Left ventricle myocardium inferior (tissue), 1 donor: ENCODE data around the gene PACSIN2. TPM values are rescaled to one million over a fixed set of nuclear protein-coding genes. Genes with fewer than 3 reads are reported as not detected.
A peak's percentile ranks its signal among the peaks of the same experiment; 100 is the strongest.

ENCODE experiments used
- DNase-seq: peaks from one replicate; pipeline ENCODE4 v3.0.0-alpha.2; 2020
- H3K27ac ChIP-seq: fragments of 200-600 bp; replicated peaks from 2 replicates; pipeline ENCODE4 v1.8.0; 2021
- H3K27me3 ChIP-seq: fragments of 200-600 bp; 2 replicates; pipeline ENCODE4 v1.8.0; 2021; ENCODE audit warnings: low read depth
- H3K36me3 ChIP-seq: fragments of 200-600 bp; 2 replicates; pipeline ENCODE4 v1.8.0; 2021
- H3K4me1 ChIP-seq: fragments of 200-600 bp; 2 replicates; pipeline ENCODE4 v1.8.0; 2021
- H3K4me3 ChIP-seq: fragments of 200-600 bp; 2 replicates; pipeline ENCODE4 v1.8.0; 2021; ENCODE audit warnings: mild to moderate bottlenecking, moderate library complexity
- H3K9me3 ChIP-seq: fragments of 200-600 bp; replicated peaks from 2 replicates; pipeline ENCODE4 v1.8.0; 2021
- intact Hi-C: fragments of 100-400 bp; cut with micrococcal nuclease; formaldehyde crosslinking; loops from one replicate; pipeline ENCODE4 v1.11.0; 2022
- total RNA-seq: library from RNA; stranded (reverse); fragmentation: NEBNext Ultra II Directional; extraction: Animal tissue kit (Norgen Biotek cat#: 25700); gene quantifications from one replicate; pipeline ENCODE4 v1.2.1, GENCODE V29; 2021
- TF ChIP-seq, protein P1 (sequence below): fragments of 200-600 bp; IDR thresholded peaks from 2 replicates; pipeline ENCODE4 v1.8.0; 2021; ENCODE audit warnings: antibody characterized with exemption, mild to moderate bottlenecking, borderline replicate concordance
- donor health status: DM: no; HTN: yes; CAD: no; lungs with severe emphysema.

The PACSIN2 gene
- total RNA-seq, 1 donor from 2014 or later: 64.8 TPM

DNA sequence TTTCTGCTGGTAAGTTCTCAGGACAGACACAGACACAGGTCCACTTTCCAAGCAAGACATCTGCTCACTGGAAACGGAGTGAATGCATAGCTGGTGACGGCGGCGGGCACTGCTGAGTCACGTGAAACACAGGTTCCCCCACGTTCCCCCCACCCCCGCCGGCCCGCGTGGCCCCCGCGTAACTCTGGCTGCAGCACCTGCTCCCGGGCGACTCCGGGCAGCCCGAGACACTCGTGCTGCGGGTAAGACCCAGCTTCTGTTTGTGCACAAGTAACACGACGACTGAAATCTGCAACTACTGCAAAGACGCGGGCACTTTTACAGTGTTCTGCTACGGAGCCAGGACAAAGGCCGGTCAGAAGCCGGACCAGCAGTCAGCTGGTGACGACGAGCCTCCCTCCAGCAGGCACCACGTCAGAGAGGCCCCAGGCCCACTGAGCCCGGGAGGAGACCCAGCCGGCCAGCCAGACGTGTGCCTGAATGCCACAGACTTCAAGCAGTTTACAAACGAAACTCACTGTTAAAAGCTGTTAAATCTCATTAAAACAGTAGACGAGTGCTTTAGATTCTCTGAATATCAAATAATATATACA, 145.0 kb downstream of the PACSIN2 start:
- no peak overlapping the region for H3K27ac ChIP-seq
- H3K36me3 ChIP-seq: peaks cover 47% of the 10 kb centered on the region
- no peaks in the 10 kb centered on the region for H3K27me3 ChIP-seq

DNA sequence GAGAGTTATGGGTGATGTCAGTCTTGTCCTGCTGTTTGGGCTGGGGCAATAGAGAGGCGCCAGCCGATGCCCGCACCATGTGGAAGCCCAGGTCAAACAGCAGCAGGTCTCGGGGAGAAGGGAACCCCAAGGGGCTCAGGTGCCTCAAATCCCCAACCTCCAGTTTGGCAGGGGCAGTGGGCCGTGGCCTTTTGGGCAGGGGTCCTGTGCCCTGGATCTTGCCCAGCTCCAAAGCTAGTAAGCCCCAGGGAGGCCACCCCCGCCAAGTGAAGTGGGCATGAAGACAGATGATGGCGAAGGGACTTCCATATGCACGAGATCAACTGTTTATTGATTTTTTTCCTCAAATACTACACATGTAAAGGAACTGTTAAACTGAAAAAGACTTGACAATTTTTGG, 145.5 kb downstream of the PACSIN2 start:
- Histone ChIP-seq H3K4me3 (no peak overlapping the region), H3K27me3 (no peaks in the 10 kb centered on the region), H3K27ac (peak overlapping the region; percentile 73), H3K9me3 (no peaks in the 10 kb centered on the region), H3K4me1 (peaks cover 24% of the 10 kb centered on the region), H3K36me3 (peaks cover 44% of the 10 kb centered on the region)
- DNase-seq: no peak
- intact Hi-C loops: loop anchor here (10.0 kb wide), 1 partner anchor 165 kb away; no protein-coding TSS in a partner anchor
- TF ChIP-seq, protein P1, sequence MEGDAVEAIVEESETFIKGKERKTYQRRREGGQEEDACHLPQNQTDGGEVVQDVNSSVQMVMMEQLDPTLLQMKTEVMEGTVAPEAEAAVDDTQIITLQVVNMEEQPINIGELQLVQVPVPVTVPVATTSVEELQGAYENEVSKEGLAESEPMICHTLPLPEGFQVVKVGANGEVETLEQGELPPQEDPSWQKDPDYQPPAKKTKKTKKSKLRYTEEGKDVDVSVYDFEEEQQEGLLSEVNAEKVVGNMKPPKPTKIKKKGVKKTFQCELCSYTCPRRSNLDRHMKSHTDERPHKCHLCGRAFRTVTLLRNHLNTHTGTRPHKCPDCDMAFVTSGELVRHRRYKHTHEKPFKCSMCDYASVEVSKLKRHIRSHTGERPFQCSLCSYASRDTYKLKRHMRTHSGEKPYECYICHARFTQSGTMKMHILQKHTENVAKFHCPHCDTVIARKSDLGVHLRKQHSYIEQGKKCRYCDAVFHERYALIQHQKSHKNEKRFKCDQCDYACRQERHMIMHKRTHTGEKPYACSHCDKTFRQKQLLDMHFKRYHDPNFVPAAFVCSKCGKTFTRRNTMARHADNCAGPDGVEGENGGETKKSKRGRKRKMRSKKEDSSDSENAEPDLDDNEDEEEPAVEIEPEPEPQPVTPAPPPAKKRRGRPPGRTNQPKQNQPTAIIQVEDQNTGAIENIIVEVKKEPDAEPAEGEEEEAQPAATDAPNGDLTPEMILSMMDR: no peak

More for the DNA sequence above, 145.0 kb downstream of the PACSIN2 start:
- TF ChIP-seq, protein P1: no peak
- intact Hi-C loops: loop anchor here (10.0 kb wide), 1 partner anchor 165 kb away; no protein-coding TSS in a partner anchor
- Histone ChIP-seq H3K9me3 (no peaks in the 10 kb centered on the region), H3K4me3 (no peak overlapping the region), H3K4me1 (peaks cover 24% of the 10 kb centered on the region)
- DNase-seq: no peak

DNA sequence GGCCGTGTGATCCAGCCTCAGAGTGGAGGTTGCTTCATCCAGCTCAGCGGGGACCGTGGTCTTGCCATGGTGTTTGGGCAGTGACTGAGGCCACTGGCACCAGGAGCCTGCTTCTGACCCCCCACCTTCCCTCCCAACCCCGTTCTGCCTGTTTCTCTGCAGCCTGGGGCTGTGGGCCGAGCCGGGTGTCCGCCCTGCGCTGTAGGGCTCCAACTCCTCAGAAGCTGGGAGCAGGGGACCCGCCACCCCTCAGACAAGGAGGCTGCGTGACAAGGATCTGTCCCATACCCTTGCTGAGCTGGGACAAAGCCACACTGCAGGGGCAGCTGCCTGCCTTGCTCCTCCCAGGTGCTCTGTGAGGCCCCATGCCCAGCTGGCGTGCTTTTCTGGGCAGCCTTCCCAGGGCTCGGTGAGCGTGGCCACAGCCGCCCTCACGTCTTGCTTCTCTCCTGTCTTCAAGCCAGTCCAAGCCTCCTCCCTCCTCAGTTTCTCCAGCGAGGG, 146.1 kb downstream of the PACSIN2 start:
- H3K9me3 ChIP-seq: no peaks in the 10 kb centered on the region
- H3K27ac ChIP-seq: peak overlapping the region; percentile 73
- peak; percentile 72 for DNase-seq
- intact Hi-C loops: loop anchor here (10.0 kb wide), 1 partner anchor 166 kb away; no protein-coding TSS in a partner anchor
- TF ChIP-seq, protein P1: no peak
- no peak overlapping the region for H3K4me3 ChIP-seq
- peaks cover 24% of the 10 kb centered on the region for H3K4me1 ChIP-seq
- no peaks in the 10 kb centered on the region for H3K27me3 ChIP-seq
- H3K36me3 ChIP-seq: peaks cover 38% of the 10 kb centered on the region

DNA sequence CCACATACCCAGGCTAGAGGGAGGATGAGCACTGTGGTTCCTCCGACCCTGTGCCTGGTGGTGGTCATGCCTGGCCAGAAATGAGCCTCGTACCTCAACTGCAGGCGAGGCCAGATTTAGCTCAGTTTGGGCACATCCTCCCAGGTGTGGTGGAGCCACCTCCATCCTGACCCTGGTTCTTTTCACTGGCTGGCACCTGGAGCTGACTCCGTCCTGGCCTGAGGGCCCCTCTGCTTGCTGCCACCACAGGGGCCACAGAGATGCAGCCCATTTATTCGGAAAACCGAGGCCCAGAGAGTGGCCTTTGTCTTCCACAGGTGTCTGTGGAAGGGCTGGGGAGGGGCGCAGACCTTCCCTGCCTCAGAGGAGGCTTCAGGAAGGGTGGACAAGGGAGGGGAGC, 148.8 kb downstream of the PACSIN2 start:
- H3K4me1 ChIP-seq: peaks cover 24% of the 10 kb centered on the region
- H3K9me3 ChIP-seq: no peaks in the 10 kb centered on the region
- no peak for DNase-seq
- intact Hi-C loops: loop anchor here (10.0 kb wide), 1 partner anchor 169 kb away; no protein-coding TSS in a partner anchor
- TF ChIP-seq, protein P1: no peak
- peaks cover 12% of the 10 kb centered on the region for H3K36me3 ChIP-seq
- no peak overlapping the region for H3K4me3 ChIP-seq
- no peaks in the 10 kb centered on the region for H3K27me3 ChIP-seq
- no peak overlapping the region for H3K27ac ChIP-seq

DNA sequence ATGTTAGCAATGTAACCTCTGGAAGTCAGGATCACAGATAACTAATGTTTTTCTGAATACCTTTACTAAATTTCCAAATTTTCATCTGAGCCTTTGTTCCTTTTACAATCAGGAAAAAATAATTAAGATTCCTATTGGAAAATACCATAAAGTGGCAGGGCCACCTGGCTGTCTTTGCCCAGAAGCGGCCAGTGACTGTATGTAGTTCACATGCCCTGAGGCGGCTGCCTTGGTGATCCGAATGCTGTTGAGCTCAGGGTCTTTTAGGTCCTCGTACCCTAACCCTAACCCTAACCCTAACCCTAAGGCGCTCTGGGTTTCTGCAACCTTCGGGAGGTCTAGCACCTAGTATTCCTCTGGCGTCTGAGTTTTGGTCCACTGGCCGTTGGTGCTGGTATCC, 149.4 kb downstream of the PACSIN2 start:
- TF ChIP-seq, protein P1: no peak
- intact Hi-C loops: loop anchor here (10.0 kb wide), 1 partner anchor 169 kb away; no protein-coding TSS in a partner anchor
- no peak for DNase-seq
- H3K27ac ChIP-seq: no peak overlapping the region
- peaks cover 30% of the 10 kb centered on the region for H3K4me1 ChIP-seq
- H3K9me3 ChIP-seq: no peaks in the 10 kb centered on the region
- H3K4me3 ChIP-seq: no peak overlapping the region
- no peaks in the 10 kb centered on the region for H3K27me3 ChIP-seq
- peaks cover 7% of the 10 kb centered on the region for H3K36me3 ChIP-seq
